Myocyte (in vitro differentiated cells): ENCODE results near the gene CCDC78. TPM values are rescaled to one million over a fixed set of nuclear protein-coding genes. Genes with fewer than 3 reads are reported as not detected.

Experiments used
- DNase-seq: peaks from one replicate; pipeline ENCODE4 v3.0.0-alpha.2; 2012; ENCODE audit warnings: low read depth
- total RNA-seq: library from RNA; depleted of rRNA; stranded (reverse); fragments of >200 nt; gene quantifications from 2 replicates; pipeline ENCODE4 v1.2.3, GENCODE V29; 2014

CCDC78 gene
- total RNA-seq, 1 donor from 2014 or later = 6.0 TPM

GRCh38 chr16:711548-712320 lies 14.5 kb downstream of the CCDC78 start:
- DNase-seq = peak; percentile 73

- DNase-seq = no peak
Observed at GRCh38 chr16:711084-711483, 15.2 kb downstream of the CCDC78 start.

- peak; percentile 77 for DNase-seq
Observed at GRCh38 chr16:710500-711075, 15.7 kb downstream of the CCDC78 start.

- peak; percentile 94 for DNase-seq
Observed at GRCh38 chr16:709566-710499, 16.4 kb downstream of the CCDC78 start.

GRCh38 chr16:708959-709358 lies 17.3 kb downstream of the CCDC78 start:
- DNase-seq = no peak

- no peak for DNase-seq
Observed at GRCh38 chr16:708019-708418, 18.2 kb downstream of the CCDC78 start.

- no peak for DNase-seq
Observed at GRCh38 chr16:707062-707538, 19.1 kb downstream of the CCDC78 start.

GRCh38 chr16:706189-707061 lies 19.8 kb downstream of the CCDC78 start:
- DNase-seq = no peak

GRCh38 chr16:705431-706188 lies 20.6 kb downstream of the CCDC78 start, which contains the start of gene FBXL16:
Gene FBXL16, minus strand, starts transcription at chr16:705801. Its CDS starts 8,396 bp downstream, at chr16:697405.
- no peak for DNase-seq

- no peak for DNase-seq
Observed at GRCh38 chr16:704552-705380, 21.5 kb downstream of the CCDC78 start.

GRCh38 chr16:704047-704446 lies 22.2 kb downstream of the CCDC78 start:
- DNase-seq = no peak

- no peak for DNase-seq
Observed at GRCh38 chr16:703406-703805, 22.8 kb downstream of the CCDC78 start.

GRCh38 chr16:702341-702740 lies 23.9 kb downstream of the CCDC78 start:
- DNase-seq = no peak

- DNase-seq = no peak
Observed at GRCh38 chr16:700684-701584, 25.3 kb downstream of the CCDC78 start.

- DNase-seq = no peak
Observed at GRCh38 chr16:698911-699671, 27.2 kb downstream of the CCDC78 start.

- DNase-seq = no peak
Observed at GRCh38 chr16:695355-696089, 30.7 kb downstream of the CCDC78 start.
